ENCODE data around the gene ALG9. TPM values are rescaled to one million over a fixed set of nuclear protein-coding genes. Genes with fewer than 3 reads are reported as not detected.

Gene ALG9
- total and polyA plus RNA-seq, 10 of the 15 experiments (the other 5 are each of a cell fraction or from before 2014, with no cell fraction given), result 10.8 to 41.6 (median 25.5) TPM

DNA sequence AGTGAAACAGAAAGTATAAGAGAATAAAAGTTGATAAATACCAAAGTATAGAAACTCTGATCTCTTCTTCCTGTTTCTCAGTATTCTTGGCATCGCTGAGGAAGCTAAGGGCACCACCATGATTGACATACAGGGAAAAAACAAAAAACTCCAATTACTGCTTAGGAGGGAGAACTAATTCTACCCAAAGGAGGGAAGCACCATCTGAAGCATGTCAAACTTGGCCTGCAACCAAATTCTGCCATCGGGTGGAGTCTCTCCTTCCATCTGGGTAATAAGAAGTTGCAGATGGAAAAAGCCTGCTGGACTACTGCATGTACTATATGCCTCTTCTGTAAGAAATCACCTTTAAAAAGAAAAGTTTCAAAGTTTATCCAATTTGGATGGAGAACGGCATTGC lies 74.7 kb downstream of the ALG9 start (continued):
- TF ChIP-seq, protein P1, sequence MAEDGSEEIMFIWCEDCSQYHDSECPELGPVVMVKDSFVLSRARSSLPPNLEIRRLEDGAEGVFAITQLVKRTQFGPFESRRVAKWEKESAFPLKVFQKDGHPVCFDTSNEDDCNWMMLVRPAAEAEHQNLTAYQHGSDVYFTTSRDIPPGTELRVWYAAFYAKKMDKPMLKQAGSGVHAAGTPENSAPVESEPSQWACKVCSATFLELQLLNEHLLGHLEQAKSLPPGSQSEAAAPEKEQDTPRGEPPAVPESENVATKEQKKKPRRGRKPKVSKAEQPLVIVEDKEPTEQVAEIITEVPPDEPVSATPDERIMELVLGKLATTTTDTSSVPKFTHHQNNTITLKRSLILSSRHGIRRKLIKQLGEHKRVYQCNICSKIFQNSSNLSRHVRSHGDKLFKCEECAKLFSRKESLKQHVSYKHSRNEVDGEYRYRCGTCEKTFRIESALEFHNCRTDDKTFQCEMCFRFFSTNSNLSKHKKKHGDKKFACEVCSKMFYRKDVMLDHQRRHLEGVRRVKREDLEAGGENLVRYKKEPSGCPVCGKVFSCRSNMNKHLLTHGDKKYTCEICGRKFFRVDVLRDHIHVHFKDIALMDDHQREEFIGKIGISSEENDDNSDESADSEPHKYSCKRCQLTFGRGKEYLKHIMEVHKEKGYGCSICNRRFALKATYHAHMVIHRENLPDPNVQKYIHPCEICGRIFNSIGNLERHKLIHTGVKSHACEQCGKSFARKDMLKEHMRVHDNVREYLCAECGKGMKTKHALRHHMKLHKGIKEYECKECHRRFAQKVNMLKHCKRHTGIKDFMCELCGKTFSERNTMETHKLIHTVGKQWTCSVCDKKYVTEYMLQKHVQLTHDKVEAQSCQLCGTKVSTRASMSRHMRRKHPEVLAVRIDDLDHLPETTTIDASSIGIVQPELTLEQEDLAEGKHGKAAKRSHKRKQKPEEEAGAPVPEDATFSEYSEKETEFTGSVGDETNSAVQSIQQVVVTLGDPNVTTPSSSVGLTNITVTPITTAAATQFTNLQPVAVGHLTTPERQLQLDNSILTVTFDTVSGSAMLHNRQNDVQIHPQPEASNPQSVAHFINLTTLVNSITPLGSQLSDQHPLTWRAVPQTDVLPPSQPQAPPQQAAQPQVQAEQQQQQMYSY (CRISPR knock-in tag; IDR thresholded peaks at IDR 0.05), result no peak
- TF ChIP-seq POU2F2 (IDR thresholded peaks at IDR 0.05; ENCODE audit: borderline replicate concordance, low read depth, low read length) (no peak), CREB1 (IDR thresholded peaks at IDR 0.05; ENCODE audit: low read depth) (no peak), SREBF1 (IDR thresholded peaks at IDR 0.05; ENCODE audit: low read length) (no peak), SRF (IDR thresholded peaks at IDR 0.05; ENCODE audit: low read depth in 2 of 2, low read length in 2 of 2) (no peak), GATAD2B (conservative IDR thresholded peaks at IDR 0.05; ENCODE audit: low read depth) (no peak), ZNF274 (IDR thresholded peaks at IDR 0.05; ENCODE audit: insufficient read depth, insufficient read length) (no peak), TCF12 (IDR thresholded peaks at IDR 0.05; ENCODE audit: low read depth, low read length) (no peak), TARDBP (IDR thresholded peaks at IDR 0.05; ENCODE audit: borderline replicate concordance) (no peak), IKZF1 (conservative IDR thresholded peaks at IDR 0.05) (no peak)
- TF ChIP-seq, protein P2, sequence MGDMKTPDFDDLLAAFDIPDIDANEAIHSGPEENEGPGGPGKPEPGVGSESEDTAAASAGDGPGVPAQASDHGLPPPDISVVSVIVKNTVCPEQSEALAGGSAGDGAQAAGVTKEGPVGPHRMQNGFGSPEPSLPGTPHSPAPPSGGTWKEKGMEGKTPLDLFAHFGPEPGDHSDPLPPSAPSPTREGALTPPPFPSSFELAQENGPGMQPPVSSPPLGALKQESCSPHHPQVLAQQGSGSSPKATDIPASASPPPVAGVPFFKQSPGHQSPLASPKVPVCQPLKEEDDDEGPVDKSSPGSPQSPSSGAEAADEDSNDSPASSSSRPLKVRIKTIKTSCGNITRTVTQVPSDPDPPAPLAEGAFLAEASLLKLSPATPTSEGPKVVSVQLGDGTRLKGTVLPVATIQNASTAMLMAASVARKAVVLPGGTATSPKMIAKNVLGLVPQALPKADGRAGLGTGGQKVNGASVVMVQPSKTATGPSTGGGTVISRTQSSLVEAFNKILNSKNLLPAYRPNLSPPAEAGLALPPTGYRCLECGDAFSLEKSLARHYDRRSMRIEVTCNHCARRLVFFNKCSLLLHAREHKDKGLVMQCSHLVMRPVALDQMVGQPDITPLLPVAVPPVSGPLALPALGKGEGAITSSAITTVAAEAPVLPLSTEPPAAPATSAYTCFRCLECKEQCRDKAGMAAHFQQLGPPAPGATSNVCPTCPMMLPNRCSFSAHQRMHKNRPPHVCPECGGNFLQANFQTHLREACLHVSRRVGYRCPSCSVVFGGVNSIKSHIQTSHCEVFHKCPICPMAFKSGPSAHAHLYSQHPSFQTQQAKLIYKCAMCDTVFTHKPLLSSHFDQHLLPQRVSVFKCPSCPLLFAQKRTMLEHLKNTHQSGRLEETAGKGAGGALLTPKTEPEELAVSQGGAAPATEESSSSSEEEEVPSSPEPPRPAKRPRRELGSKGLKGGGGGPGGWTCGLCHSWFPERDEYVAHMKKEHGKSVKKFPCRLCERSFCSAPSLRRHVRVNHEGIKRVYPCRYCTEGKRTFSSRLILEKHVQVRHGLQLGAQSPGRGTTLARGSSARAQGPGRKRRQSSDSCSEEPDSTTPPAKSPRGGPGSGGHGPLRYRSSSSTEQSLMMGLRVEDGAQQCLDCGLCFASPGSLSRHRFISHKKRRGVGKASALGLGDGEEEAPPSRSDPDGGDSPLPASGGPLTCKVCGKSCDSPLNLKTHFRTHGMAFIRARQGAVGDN (IDR thresholded peaks at IDR 0.05), result no peak
- TF ChIP-seq, protein P3, sequence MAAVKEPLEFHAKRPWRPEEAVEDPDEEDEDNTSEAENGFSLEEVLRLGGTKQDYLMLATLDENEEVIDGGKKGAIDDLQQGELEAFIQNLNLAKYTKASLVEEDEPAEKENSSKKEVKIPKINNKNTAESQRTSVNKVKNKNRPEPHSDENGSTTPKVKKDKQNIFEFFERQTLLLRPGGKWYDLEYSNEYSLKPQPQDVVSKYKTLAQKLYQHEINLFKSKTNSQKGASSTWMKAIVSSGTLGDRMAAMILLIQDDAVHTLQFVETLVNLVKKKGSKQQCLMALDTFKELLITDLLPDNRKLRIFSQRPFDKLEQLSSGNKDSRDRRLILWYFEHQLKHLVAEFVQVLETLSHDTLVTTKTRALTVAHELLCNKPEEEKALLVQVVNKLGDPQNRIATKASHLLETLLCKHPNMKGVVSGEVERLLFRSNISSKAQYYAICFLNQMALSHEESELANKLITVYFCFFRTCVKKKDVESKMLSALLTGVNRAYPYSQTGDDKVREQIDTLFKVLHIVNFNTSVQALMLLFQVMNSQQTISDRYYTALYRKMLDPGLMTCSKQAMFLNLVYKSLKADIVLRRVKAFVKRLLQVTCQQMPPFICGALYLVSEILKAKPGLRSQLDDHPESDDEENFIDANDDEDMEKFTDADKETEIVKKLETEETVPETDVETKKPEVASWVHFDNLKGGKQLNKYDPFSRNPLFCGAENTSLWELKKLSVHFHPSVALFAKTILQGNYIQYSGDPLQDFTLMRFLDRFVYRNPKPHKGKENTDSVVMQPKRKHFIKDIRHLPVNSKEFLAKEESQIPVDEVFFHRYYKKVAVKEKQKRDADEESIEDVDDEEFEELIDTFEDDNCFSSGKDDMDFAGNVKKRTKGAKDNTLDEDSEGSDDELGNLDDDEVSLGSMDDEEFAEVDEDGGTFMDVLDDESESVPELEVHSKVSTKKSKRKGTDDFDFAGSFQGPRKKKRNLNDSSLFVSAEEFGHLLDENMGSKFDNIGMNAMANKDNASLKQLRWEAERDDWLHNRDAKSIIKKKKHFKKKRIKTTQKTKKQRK (IDR thresholded peaks at IDR 0.05; ENCODE audit: low read depth, low read length), result no peak
- TF ChIP-seq, protein P4, sequence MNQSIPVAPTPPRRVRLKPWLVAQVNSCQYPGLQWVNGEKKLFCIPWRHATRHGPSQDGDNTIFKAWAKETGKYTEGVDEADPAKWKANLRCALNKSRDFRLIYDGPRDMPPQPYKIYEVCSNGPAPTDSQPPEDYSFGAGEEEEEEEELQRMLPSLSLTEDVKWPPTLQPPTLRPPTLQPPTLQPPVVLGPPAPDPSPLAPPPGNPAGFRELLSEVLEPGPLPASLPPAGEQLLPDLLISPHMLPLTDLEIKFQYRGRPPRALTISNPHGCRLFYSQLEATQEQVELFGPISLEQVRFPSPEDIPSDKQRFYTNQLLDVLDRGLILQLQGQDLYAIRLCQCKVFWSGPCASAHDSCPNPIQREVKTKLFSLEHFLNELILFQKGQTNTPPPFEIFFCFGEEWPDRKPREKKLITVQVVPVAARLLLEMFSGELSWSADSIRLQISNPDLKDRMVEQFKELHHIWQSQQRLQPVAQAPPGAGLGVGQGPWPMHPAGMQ (IDR thresholded peaks at IDR 0.05; ENCODE audit: borderline replicate concordance), result no peak

All from GM12878 (cell line).